Measurements from ENCODE around the gene EFCAB12.
"Not testable (repeated sequence)": the region's sequence is repeated elsewhere in the genome, so short reads cannot be mapped to it uniquely, and the experiment has no call there.

EFCAB12 gene

DNA sequence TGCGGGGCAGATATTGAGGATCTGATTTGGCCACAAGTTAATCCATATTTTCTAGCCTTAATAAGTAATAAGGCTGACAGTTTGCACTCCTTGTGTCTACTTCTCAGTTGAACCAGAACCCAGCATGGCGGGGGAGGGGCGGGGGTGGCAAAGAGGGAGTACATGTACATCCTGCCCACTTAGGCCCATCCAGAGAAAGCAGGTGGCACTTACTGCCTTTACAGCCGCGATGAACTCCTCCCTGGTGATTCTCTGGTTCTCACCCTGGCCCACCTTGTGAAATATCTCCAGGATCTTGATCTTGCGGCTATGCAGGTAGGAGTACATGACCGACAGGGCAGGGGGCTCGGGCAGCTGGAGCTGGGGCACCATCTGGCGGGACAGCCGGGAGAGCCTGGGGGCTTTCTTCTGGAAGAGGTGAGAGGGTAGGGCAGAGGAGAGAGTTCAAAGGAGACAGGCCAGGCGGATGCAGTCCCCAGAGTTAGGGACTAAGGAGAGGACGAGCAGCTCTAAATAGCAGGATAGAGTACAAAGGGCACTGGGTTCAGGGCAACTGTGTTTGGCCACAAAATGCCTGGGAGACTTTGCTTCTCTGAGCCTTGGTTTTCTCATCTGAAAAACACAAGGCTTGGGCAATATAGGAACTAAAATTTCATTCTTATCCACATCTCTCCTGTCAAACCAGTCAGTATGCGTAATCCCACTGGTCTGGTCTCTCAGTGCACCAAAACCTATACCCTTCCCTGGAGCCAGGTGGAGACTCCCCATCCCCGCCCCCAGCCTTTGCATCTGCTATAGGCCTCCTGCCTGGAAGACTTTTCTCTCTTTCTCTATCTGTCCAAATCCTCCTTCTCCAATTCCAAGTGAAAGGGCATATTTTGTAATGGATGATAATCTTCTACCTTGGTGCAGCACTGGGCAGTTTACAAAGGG, 10.1 kb downstream of the EFCAB12 start:
- no peak for DNase-seq

GRCh38 chr3:129417326-129417725, 11.1 kb downstream of the EFCAB12 start:
- DNase-seq = no peak

DNA sequence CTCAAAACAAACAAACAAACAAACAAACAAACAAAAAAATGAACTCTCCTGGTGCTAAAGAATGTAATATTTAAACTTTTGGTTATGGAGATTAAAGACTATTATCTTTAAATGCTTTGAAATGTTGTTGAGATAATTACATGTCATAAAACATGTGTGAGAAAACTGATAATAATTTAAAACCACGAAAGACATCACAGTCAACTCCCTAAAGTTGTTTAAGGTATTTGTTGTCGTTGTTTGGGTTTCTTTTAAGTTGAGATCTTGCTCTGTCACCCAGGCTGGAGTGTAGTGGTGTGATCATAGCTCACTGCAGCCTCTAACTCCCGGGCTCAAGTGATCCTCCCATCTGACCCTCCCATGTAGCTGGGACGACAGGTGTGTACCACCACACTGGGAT, 12.0 kb downstream of the EFCAB12 start:
- DNase-seq = no peak

DNA sequence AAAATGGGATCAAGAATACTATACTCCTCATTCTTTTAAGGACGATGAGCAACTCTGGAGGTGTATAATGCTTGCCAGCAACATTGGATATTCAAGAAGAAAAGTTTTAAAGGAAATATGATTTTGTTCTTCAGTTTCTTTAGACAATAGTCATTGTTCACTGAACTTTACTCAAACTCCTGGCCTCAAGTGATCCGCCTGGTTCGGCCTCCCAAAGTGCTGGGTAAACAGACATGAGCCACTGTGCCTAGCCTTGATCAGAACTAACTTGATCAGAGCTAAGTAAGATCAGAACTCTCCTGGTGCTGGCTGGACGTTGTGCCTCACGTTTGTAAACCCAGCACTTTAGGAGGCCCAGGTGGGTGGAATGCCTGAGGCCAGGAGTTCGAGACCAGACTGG, 12.6 kb downstream of the EFCAB12 start:
- DNase-seq = no peak

DNA sequence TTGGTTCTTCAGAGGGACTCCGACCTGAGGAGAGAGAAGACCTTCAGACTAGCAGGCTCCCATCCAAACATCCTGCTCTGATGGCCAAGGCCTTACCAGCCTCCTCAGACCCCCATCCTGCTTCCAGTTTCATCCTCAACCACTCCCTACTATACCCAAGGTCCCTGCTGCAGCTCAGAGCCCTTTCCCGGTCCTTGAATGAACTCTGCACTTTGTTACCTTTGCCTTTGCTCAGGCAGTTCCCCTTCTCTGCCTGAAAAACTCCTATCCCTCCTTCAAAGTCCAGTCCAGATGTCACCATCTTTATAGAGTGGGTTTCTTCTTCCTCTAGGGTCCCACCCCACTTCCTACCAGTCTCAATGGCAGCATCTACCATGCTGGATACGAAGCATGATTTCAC, 13.1 kb downstream of the EFCAB12 start:
- no peak for DNase-seq

- DNase-seq = no peak
Measured at GRCh38 chr3:129413687-129414506, 14.5 kb downstream of the EFCAB12 start.

GRCh38 chr3:129413238-129413637, 15.2 kb downstream of the EFCAB12 start:
- not testable (repeated sequence) for DNase-seq

DNA sequence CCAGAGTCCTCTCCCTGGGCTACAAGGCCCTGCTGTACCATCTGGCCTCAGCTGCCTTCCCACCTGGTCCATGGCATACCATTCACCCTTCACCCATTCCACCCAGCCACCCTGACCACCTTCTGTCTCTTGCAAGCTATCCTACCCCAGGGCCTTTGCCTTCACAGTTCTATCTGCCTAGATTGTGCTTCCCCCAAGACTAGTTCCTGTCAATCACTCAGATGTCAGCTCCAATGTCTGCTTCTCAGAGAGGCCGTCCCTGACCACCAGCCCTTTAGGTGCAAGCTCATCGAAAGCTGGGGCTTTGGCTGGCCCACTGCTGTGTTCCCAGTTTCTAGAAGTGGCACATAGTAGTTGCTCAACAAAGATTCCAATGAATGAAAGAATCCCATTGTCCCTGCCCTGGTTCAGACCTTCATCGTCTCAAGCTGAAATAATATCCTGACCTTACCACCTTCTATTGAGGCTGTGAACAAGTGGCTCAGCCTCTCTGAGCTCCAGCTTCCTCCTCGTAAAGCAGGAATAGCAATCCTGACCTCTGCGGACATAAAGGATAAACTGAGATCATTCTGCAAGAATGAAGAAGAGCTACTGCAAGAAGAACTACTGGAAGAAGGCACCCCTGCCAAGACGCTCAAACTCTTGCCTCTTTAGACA, 15.8 kb downstream of the EFCAB12 start:
- DNase-seq = no peak

DNA sequence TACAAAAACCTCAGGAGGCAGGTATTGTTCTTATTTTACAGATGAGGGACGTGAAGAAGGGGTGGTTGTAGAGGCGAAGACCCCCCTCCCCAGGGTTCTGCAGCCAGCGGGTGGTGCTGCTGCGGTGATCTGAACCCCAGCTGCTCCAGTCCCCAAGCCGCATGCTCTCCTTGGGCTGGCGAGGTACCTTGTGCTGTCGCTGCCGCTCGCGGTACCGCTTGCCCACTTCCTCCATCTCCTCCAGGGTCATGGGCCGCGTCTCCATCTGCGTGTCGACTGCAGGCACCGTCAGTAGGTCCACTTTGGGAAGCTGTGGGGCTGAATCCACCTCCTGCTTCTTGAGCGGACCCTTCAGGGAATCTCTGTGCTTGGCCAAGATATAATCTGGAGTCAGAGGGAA, 17.5 kb downstream of the EFCAB12 start:
- DNase-seq = no peak

GRCh38 chr3:129409541-129409940, 18.9 kb downstream of the EFCAB12 start:
- no peak for DNase-seq

- DNase-seq = no peak
Measured at GRCh38 chr3:129404610-129405009, 23.8 kb downstream of the EFCAB12 start.

DNA sequence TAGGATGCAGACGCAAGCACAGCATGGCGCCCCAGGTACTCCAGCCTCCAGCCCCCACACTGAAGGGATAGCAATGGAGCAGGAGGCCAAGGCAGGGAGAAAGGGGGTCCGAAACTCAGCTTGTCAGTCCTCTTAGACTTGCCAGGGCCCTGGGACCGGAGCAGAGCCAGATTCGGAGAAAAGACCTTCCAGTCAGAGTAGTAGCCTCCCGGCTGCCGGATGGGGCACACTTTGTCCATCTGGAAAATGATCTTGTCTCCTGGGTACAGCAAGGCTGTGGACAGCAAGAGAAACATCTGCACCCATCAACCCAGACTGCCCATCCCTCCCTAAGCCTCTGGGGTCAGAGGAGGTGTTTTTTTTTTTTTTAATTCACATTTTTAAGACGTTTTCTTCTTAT, 24.3 kb downstream of the EFCAB12 start:
- DNase-seq = no peak

GRCh38 chr3:129403450-129403849, 25.0 kb downstream of the EFCAB12 start:
- no peak for DNase-seq

DNA sequence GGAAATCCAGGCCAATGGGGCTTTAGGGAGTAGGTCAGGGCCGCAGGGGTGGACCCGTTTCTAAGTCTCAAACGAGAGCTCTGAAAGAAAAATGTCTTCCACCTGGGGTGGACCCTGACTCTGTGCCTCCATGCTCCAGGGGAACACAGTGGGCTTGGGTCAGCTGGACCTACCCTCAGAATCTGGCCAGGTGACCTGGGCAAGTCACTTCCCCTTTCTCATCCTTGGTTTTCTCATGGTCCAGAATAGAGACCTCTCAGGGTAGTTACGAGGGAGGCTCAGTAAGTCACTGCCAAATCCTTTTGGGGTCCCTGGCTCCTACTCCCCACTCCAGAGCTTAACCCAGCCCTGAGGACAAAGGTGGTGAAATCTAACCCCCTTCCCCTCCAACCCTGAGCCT, 25.8 kb downstream of the EFCAB12 start:
- no peak for DNase-seq

GRCh38 chr3:129402210-129402609, 26.2 kb downstream of the EFCAB12 start:
- no peak for DNase-seq

DNA sequence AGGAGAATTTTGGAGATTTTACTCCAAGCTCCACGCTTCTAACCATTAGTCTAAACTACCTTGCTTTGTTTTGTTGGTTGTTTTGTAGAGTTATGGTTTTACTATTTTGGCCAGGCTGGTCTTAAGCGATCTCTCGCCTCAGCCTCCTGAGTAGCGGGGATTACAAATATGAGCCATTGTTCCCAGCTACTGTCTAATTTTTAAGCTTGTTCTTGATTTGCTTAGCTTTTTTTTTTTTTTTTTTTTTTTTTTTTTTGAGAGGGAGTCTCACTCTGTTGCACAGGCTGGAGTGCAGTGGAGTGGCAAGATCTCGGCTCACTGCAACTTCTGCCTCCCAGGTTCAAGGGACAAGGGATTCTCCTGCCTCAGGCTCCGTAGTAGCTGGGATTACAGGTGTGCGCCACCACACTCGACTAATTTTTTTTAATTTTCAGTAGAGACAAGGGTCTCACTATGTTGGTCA, 28.5 kb downstream of the EFCAB12 start:
- peak; percentile 21 for DNase-seq

- peak; percentile 77 for DNase-seq
Measured at GRCh38 chr3:129399145-129399894, 29.1 kb downstream of the EFCAB12 start.

DNA sequence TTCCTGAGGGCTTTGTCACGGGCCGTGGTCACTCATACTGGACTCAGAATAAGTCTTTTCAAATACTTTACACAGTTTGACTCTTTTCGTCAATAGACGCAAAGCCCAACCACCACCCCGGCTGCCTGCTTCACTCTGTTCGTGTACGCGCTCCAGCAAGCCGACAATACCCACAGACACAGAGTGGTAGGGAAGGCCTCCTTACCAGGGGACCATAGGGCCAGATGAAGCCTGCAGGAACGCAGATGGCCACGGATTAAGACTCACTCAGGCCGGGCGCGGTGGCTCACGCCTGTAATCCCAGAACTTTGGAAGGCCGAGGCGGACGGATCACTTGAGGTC, 29.7 kb downstream of the EFCAB12 start:
- peak; percentile 28 for DNase-seq

DNA sequence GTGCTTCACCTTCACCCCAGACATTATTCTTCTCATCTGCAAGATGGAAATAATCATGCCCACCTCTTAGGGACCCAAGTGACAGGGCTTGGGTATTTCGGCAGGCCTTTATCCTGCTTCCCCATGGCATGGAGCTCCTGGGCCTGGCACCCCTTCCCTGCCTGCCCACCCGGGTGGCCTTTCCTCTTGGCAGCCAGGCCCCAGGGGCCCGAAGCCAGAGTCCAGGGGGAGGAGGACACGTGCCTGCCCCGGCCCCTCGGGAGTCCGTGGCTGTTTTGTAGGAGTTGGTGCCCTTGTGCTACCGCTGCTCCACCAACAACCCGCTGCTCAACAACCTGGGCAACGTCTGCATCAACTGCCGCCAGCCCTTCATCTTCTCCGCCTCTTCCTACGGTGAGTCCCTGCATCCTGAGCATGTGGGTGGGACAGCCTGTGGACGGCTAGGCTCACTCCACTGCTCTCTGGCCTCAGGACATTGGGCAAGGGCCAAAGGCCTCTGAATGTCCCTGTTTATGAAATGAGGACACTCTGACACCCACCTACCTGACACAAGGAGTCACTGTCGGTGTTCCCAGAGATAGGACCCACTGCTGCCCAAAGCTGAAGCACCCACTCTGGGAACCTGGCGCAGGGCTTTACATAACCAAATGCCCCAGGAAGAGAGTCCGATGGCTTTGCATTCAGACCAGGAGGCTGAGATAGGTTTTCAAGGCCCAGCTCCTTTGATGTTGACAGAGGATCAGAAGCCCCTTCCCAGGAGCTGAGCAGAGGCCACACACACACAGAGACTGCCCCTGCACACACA, 34.5 kb downstream of the EFCAB12 start:
- DNase-seq = not testable (repeated sequence)

GRCh38 chr3:129393271-129393670, 35.2 kb downstream of the EFCAB12 start:
- DNase-seq = no peak

GRCh38 chr3:129392106-129392887, 36.1 kb downstream of the EFCAB12 start:
- DNase-seq = not testable (repeated sequence)

Data from stimulated activated CD4-positive, alpha-beta T cell treated with anti-CD3 and anti-CD28 coated beads, Interleukin-15, amount 100 ng/mL, for 24 hours (primary cell).